GM19099 (cell line): ENCODE results near the gene GNPDA1.
A peak's percentile ranks its signal among the peaks of the same experiment; 100 is the strongest.

Experiments
- POLR2A ChIP-seq: IDR thresholded peaks from 3 replicates; pipeline ENCODE4 v1.6.1; 2011; ENCODE audit warnings: low read depth; ENCODE audit not compliant: insufficient read length; ENCODE audit errors: extremely low read depth

Gene GNPDA1

DNA sequence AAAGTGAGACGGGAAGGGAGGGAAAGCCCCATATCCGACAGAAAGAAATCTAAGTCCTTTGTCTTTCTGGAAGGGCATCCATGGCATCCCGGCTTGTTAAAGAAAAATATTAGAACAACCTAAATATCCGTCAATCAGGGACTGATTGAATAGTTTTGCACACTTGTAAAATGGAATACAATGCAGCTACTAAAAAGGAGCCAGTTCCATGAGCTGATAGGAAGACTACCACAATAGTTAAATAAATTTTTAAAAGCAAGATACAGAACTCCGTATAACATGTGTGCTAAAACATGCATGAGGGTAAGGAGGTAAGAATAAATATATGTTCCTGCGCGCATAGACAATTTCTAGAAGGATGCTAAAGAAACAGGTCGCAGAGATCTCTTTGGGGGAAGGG lies 12.8 kb upstream of the GNPDA1 start:
- TF ChIP-seq POLR2A, result no peak

DNA sequence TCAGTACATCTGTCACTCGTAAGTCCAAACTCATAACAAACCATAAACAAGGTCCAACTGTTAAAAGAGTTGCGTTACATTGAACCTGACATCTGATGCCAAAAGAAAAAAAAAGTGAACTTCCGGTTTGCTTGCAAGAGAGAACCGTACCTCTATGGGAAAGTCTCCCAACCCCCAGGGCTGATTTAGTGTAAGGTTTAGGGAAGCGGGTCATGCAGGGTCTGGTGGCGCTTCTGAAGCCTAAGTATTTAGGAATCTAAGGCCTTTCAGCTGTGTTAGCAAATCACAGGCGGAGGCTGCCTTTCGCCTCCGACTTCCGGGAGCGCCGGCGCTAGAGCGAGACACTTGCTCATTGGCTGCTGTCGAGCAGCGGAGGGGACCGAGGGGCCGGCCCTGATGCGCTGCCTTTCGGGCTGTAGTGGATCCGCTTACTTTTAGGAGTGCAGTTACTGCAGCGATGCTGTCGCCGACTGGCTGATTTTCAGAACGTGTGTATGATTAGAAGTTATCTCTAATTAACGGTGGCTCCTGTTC lies 12.0 kb upstream of the GNPDA1 start:
- peak; percentile 68 for TF ChIP-seq POLR2A

DNA sequence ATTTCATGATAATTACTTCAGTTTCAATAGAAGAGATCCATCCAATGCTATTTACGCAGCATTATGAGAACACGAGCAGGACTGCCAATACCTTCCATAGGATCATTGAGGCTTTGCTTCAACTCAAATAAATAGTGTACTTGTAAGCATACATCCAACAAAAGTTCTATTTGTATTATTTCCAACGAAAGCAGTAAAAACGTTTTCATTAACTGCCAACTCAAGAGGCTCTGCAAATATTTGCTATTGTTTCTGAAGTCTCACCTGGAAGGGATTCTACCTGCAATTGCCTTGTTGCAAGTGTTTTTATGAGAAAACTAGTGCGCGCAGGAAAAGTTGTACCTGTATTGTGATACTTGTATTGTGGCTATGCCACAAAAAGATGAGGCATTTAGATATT lies 11.0 kb upstream of the GNPDA1 start:
- TF ChIP-seq POLR2A, result no peak

DNA sequence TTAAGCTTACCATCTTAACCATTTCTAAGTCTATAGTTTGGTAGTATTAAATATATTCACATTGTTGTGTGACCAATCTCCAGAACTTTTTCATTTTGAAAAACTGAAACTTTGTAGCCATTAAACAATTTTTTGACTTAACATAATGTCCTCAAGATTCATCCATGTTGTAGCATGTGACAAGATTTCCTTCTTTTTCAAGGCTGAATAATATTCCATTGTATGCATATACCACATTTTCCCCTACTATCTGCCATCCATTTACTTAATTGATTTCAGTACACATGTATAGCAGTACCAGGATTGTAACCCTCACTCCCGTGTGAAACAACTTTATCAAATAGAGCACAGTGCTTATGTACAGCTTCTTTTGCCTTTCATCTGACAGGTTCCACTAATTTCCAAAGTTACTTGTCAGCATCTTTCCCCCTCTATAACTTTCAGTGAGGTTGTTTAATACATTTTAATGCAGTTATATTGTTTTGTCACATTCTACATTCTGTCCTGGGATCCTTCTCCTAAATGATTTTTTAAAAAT lies 7.4 kb upstream of the GNPDA1 start:
- TF ChIP-seq POLR2A, result no peak

DNA sequence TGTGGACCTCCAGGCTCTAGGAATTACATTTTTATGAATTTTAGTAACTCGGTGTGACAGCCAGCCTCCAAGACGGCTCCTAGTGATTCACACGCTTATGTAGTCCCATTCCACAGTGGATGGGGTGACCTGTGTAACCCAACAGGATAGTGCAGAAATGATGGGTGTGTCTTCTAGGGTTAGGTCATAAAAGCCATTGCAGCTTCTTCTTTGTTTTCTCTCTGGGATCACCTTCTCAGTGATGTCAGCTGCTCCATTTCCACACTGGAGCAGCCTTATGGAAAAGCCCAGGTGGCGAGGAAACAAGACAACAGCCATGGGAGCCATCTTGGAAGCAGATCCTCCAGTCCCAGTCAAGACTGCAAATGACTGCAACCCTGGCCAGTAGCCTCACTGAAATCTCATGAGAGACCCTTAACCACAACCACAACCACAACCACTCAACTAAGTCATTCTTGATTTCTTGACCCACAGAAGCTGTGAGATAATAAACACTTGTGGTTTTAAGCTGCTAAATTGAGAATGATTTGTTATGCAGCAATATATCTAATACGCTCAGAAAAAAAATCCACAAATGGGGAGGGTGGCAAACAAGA lies 5.1 kb upstream of the GNPDA1 start:
- TF ChIP-seq POLR2A, result no peak

DNA sequence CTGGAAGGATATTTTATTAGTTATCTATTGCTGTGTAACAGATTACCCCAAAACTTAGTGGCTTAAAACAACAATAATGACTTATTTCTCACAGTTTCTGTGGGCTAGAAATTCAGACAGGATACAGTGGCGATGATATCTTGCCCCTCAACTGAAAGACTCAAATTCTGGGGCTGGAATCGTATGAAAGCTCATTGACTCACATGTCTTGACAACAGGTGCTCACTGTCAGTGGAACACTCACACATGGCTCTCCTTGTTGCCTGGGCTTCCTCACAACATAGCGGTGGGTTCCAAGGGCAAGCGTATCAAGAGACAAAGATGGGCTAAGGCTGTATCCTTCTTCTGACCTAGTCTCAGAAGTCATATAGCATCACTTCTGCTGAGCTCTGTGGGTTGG lies 3.7 kb upstream of the GNPDA1 start:
- no peak for TF ChIP-seq POLR2A

DNA sequence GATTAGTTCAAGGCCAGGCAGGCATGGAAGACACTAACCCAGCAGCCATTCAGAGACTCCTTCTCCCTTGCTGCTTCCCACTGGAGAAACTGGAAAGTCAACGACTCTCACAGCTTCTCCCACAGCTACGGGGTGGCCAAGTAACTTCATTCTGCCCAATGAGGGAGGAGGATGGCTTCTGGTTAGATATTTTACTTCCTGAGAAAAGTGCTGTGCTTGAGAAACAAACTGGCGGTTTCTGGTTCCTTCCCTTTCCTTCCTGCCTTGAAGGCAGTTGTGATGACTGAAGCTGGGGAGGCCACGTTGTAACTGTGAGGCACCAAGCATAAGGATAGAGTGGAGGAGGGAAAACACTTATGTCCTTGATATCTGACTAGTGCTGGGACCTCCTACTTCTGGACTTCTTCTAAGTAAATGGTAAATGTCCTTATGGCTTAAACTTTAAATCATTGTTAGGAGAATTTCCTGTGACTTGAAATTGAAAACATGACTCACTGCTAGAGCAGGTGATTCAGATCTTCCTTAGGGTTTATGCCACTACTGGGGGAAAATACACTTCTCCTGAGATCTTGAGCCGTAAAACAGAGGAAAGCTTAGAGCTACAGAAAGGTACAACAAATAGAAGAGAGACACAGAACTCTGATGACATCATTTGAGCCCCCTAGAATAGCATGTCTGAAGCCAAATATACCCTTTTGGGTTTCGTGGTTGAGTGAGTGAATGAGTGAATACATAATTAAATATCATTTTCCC lies 3.1 kb upstream of the GNPDA1 start:
- TF ChIP-seq POLR2A, result peak; percentile 19

DNA sequence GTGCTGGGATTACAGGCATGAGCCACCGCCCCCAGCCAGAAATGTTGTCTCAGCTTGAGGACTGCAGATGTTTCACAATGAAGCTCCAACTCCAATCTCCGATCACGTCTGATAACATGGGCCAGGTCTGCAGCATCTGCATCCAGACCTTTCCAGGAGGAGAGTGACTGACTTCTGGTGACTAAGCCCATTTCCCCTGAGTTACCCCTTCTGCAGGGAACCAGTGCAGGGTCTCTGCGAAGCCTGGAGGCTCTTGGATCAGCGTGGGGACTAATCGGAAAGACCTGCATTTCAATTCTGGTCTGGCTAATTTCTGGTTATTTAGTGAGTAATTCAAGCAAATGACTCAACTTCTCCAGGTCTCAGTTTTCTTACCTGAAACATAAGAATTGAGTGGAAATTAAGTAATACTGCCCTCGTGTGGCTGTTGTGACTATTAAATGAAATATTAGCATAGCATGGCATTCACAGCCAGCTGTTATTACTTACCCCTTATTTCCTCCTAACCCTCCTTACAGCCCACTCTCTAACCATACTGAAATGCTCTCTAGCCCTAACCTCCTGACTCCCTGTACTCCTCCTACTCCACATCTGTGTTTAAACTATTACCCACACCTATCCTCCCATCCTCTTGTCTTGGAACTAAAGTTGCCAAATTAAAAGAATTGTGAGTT lies 2.2 kb upstream of the GNPDA1 start:
- TF ChIP-seq POLR2A, result no peak

DNA sequence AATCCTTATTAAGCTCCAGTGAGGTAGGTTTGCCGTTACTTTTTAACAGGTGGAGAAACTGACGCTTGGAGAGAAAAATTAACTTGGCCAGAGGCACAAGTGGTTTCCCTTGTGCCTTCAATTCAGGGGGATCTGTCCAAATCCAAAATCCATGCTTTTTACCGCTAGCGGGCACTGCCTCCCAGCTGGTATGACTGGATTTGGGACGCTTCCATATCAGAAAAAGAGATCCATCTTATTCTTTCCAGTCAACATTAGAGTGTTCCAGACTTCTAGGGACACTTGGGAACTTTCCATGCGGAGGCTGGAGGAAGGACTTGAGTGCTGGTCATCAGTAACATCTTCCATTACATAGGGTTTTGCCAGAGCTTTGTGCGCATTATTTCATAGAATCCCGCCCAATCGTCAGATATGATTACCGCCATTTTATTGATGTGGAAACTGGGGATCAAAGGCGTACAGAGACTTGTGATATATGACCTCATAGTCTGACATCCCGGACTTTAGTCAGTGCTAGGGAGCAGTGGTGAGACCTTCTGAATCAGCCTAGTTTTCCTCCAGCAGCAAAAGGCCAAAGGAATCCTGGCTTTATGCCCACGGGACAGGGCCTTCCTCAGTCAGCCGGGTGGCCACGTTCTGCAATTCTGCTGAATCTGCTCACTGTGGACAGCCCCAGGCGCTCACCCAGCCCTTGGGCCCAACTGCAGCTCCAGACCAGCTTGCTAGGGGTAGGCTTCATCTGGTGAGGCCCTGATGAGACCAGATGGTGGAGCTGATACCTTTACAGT lies 1.1 kb upstream of the GNPDA1 start:
- TF ChIP-seq POLR2A, result no peak

DNA sequence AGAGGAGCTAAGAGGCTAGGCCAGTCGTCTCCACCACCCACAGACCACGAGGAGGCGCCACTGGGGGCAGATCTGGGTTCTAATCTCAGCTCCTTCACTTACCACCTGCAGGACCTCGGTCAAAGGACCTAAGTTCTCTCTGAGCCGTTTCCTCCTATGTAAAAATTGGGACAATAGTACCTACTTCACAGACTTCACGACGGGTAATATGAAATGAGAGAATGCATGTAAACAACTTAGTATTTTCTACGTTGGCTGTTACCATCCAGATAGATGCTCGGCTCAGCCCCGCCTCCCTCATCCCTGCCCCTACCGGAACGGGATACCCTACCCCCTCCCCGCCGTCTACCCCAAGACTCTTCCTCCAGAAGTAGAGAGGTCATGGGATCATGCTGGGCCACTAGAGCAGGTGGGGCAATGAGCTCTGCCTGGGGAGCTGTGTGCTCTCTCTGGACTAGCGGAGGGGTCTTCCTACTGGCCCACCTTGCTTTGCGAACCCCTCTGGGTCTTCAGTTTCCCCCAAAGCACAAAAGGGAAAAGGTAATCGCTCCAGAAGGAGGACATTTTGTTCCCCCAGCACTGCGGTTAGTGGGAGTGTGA lies 541 bp downstream of the GNPDA1 start:
- no peak for TF ChIP-seq POLR2A

DNA sequence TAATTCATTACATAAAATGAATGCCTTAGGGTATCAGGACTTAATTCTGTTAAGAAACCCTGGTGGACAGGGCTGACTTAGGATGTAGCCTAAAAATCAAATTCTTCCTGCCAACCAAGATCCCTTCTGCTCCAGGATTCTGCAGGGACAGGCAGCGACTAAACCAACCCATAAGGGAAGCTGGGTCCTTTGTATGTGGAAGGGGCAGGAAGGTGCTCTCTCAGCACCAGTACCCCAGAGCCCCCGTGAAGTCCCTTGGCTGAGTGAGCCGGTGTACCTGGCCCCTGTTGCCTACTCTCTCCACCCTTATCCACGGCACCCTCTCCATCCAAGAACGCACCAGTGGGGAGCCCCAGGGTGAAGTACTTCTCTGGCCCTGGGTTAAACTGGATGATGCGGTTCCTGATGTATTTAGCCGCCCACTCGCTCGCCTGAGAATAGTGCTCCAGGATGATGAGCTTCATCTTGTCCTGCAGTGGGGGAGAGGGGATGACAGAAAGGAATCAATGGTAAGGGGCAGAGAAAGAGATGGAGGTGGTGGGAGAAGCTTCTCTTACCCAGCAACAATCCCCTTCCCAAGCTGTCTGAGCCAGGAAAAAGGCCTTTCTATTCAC lies 1.1 kb downstream of the GNPDA1 start:
- no peak for TF ChIP-seq POLR2A

DNA sequence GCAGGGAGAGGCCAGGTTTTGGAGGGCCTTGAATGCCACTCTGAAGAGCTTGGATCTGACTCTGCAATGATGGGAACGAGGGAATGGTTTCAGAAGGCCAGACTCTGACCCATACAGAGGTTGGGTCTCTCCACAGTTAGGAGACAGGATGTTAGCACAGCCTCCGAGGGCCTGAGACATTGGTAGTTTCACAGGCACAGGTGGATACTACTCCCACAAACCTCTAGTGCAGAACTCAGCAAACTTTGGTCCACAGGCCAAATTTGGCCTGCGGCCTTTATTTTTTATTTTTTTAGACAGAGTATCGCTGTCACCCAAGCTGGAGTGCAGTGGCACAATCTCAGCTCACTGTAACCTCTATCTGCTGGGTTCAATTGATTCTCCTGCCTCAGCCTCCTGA lies 2.9 kb downstream of the GNPDA1 start:
- no peak for TF ChIP-seq POLR2A

DNA sequence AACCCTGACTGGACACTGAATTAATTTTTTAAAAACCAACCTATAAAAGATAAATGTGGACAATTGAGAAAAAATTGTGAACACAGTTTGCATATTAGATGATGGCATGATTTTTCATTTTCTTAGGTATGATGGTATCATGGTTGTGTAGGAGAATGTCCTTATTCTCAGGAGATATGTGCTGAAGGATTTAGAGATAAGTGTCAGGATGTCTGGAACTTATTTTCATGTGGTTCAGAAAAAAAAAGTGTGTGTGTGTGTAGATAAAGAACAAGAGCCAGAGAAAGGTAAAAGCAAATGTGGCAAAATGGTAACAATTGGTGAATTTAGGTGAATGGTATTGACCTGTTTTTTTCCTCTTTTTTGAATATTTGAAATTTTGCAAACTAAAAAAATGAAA lies 4.0 kb downstream of the GNPDA1 start:
- no peak for TF ChIP-seq POLR2A

DNA sequence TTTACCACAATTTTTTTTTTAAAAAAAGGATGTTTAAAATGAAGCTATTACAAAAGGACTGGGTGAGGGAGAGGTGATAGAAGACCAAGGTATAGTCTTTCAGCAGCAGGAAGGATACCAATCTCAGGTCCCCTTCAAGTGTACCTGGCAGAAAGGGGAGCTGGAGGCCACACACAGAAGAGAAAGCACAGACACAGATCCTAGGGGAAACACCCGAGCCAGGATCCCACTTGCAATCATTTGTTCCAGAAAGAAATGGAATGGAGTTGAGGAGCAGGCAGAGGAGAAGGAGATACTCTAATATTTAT lies 5.6 kb downstream of the GNPDA1 start:
- TF ChIP-seq POLR2A, result no peak
